Duodenal mucosa (tissue), 2 donors: ENCODE measurements around the gene DUSP16.

Source experiments
- H3K27ac ChIP-seq: one replicate; pipeline ENCODE4 v1.7.0; 2013; ENCODE audit warnings: low read depth, low read length
- H3K27me3 ChIP-seq, 2 donors: one replicate each; pipeline ENCODE4 v1.7.0; 2013; ENCODE audit warnings: low read length in 2 of 2, control low read depth in 1 of 2; ENCODE audit not compliant: insufficient read depth in 2 of 2, control insufficient read depth in 1 of 2
- H3K36me3 ChIP-seq, 2 donors: one replicate each; pipeline ENCODE4 v1.7.0; 2013; ENCODE audit warnings: low read length in 2 of 2, control low read depth in 1 of 2; ENCODE audit not compliant: insufficient read depth in 2 of 2, control insufficient read depth in 1 of 2
- H3K4me1 ChIP-seq, 2 donors: one replicate each; pipeline ENCODE4 v1.7.0; 2013; ENCODE audit warnings: low read length in 2 of 2, control low read depth in 1 of 2; ENCODE audit not compliant: insufficient read depth in 2 of 2, control insufficient read depth in 1 of 2
- H3K4me3 ChIP-seq, 2 donors: one replicate each; pipeline ENCODE4 v1.7.0; 2013; ENCODE audit warnings: low read length in 2 of 2, low read depth in 1 of 2
- H3K9ac ChIP-seq, 2 donors: one replicate each; pipeline ENCODE4 v1.7.0; 2013; ENCODE audit warnings: low read length in 2 of 2, low read depth in 1 of 2
- H3K9me3 ChIP-seq, 2 donors: one replicate each; pipeline ENCODE4 v1.7.0; 2013; ENCODE audit warnings: low read length in 2 of 2, control low read depth in 1 of 2; ENCODE audit not compliant: control insufficient read depth in 1 of 2

Gene DUSP16

GRCh38 chr12:12486661-12487240 is 75.9 kb downstream of the DUSP16 start:
- H3K36me3 ChIP-seq: peaks cover 9 to 23% of the 10 kb centered on the region in 2 donors
- H3K9me3 ChIP-seq: no peaks in the 10 kb centered on the region
- no peak overlapping the region for H3K9ac ChIP-seq
- H3K27ac ChIP-seq: no peak overlapping the region
- peaks cover 9 to 14% of the 10 kb centered on the region in 2 donors for H3K4me1 ChIP-seq
- H3K4me3 ChIP-seq: no peak overlapping the region
- no peaks in the 10 kb centered on the region for H3K27me3 ChIP-seq

- H3K4me3 ChIP-seq: no peak overlapping the region
- H3K9ac ChIP-seq: peak overlapping the region in 1 of 2 donors; percentile 24
- peak overlapping the region; percentile 23 for H3K27ac ChIP-seq
- H3K9me3 ChIP-seq: no peaks in the 10 kb centered on the region
- peaks cover 20 to 48% of the 10 kb centered on the region in 2 donors for H3K36me3 ChIP-seq
- H3K4me1 ChIP-seq: peaks cover 4 to 5% of the 10 kb centered on the region in 2 donors
- no peaks in the 10 kb centered on the region for H3K27me3 ChIP-seq
These were observed 79.2 kb downstream of the DUSP16 start for GRCh38 chr12:12483438-12483837.

GRCh38 chr12:12482959-12483358 is 79.7 kb downstream of the DUSP16 start:
- Histone ChIP-seq H3K36me3 (peaks cover 20 to 52% of the 10 kb centered on the region in 2 donors), H3K27me3 (no peaks in the 10 kb centered on the region), H3K4me1 (peaks cover 4 to 5% of the 10 kb centered on the region in 2 donors), H3K4me3 (no peak overlapping the region), H3K9me3 (no peaks in the 10 kb centered on the region), H3K27ac (no peak overlapping the region), H3K9ac (peak overlapping the region in 1 of 2 donors; percentile 36)

GRCh38 chr12:12482150-12482761 is 80.4 kb downstream of the DUSP16 start:
- peaks cover 20 to 59% of the 10 kb centered on the region in 2 donors for H3K36me3 ChIP-seq
- no peak overlapping the region for H3K4me3 ChIP-seq
- H3K9ac ChIP-seq: peak overlapping the region in 1 of 2 donors; percentile 36
- no peaks in the 10 kb centered on the region for H3K9me3 ChIP-seq
- H3K4me1 ChIP-seq: peaks cover 4 to 5% of the 10 kb centered on the region in 2 donors
- H3K27me3 ChIP-seq: no peaks in the 10 kb centered on the region
- H3K27ac ChIP-seq: peak overlapping the region; percentile 26

- H3K27ac ChIP-seq: no peak overlapping the region
- no peaks in the 10 kb centered on the region for H3K27me3 ChIP-seq
- H3K36me3 ChIP-seq: peaks cover 23 to 62% of the 10 kb centered on the region in 2 donors
- H3K4me3 ChIP-seq: no peak overlapping the region
- peaks cover 4 to 5% of the 10 kb centered on the region in 2 donors for H3K4me1 ChIP-seq
- H3K9ac ChIP-seq: peak overlapping the region in 1 of 2 donors; percentile 1
- no peaks in the 10 kb centered on the region for H3K9me3 ChIP-seq
These were observed 81.0 kb downstream of the DUSP16 start for GRCh38 chr12:12481631-12482030.

- Histone ChIP-seq H3K9me3 (no peaks in the 10 kb centered on the region), H3K27me3 (no peaks in the 10 kb centered on the region), H3K36me3 (peaks cover 23 to 65% of the 10 kb centered on the region in 2 donors), H3K4me3 (no peak overlapping the region), H3K9ac (no peak overlapping the region), H3K27ac (no peak overlapping the region), H3K4me1 (peaks cover 4 to 5% of the 10 kb centered on the region in 2 donors)
These were observed 82.6 kb downstream of the DUSP16 start for GRCh38 chr12:12480074-12480473.

GRCh38 chr12:12477532-12477890 is 85.2 kb downstream of the DUSP16 start:
- Histone ChIP-seq H3K27ac (no peak overlapping the region), H3K36me3 (peaks cover 24 to 69% of the 10 kb centered on the region in 2 donors), H3K9ac (no peak overlapping the region), H3K9me3 (no peaks in the 10 kb centered on the region), H3K4me3 (no peak overlapping the region), H3K27me3 (no peaks in the 10 kb centered on the region), H3K4me1 (no peaks in the 10 kb centered on the region)

- Histone ChIP-seq H3K27ac (no peak overlapping the region), H3K36me3 (peaks cover 24 to 64% of the 10 kb centered on the region in 2 donors), H3K9ac (no peak overlapping the region), H3K4me1 (no peaks in the 10 kb centered on the region), H3K9me3 (no peaks in the 10 kb centered on the region), H3K4me3 (no peak overlapping the region), H3K27me3 (no peaks in the 10 kb centered on the region)
These were observed 85.7 kb downstream of the DUSP16 start for GRCh38 chr12:12476857-12477531.

GRCh38 chr12:12474931-12475795 is 87.5 kb downstream of the DUSP16 start:
- Histone ChIP-seq H3K9me3 (no peaks in the 10 kb centered on the region), H3K36me3 (peaks cover 22 to 55% of the 10 kb centered on the region in 2 donors), H3K4me1 (no peaks in the 10 kb centered on the region), H3K27ac (peak overlapping the region; percentile 53), H3K27me3 (no peaks in the 10 kb centered on the region), H3K9ac (peak overlapping the region in 1 of 2 donors; percentile 20), H3K4me3 (no peak overlapping the region)
